Neuronal stem cell (in vitro differentiated cells): ENCODE results near the gene QPCT.

Experiments used
- DNase-seq: peaks from one replicate; pipeline ENCODE4 v3.0.0-alpha.2; 2013; ENCODE audit warnings: low spot score
- H2AFZ ChIP-seq: one replicate; pipeline ENCODE4 v1.6.1; 2013; ENCODE audit warnings: mild to moderate bottlenecking, low read length, inconsistent platforms
- H2AK5ac ChIP-seq: 2 replicates; pipeline ENCODE4 v1.6.1; 2013; ENCODE audit warnings: low read depth, mild to moderate bottlenecking, inconsistent platforms, low read length, moderate library complexity, mixed read lengths
- H2BK120ac ChIP-seq: 2 replicates; pipeline ENCODE4 v1.6.1; 2013; ENCODE audit warnings: low read depth, mild to moderate bottlenecking, inconsistent platforms, low read length, moderate library complexity, mixed read lengths
- H2BK12ac ChIP-seq: one replicate; pipeline ENCODE4 v1.6.1; 2013; ENCODE audit warnings: low read length, inconsistent platforms
- H2BK15ac ChIP-seq: 2 replicates; pipeline ENCODE4 v1.6.1; 2013; ENCODE audit warnings: mild to moderate bottlenecking, low read length, inconsistent platforms, mixed read lengths
- H2BK5ac ChIP-seq: one replicate; pipeline ENCODE4 v1.6.1; 2013; ENCODE audit warnings: inconsistent platforms, mild to moderate bottlenecking, low read length, moderate library complexity
- H3K14ac ChIP-seq: one replicate; pipeline ENCODE4 v1.6.1; 2013; ENCODE audit warnings: low read length, inconsistent platforms
- H3K18ac ChIP-seq: 2 replicates; pipeline ENCODE4 v1.6.1; 2013; ENCODE audit warnings: low read length, inconsistent platforms
- H3K23ac ChIP-seq: 2 replicates; pipeline ENCODE4 v1.6.1; 2013; ENCODE audit warnings: low read depth, mild to moderate bottlenecking, mixed read lengths, low read length, inconsistent platforms; ENCODE audit not compliant: poor library complexity
- H3K27ac ChIP-seq: replicated peaks from 3 replicates; pipeline ENCODE4 v1.5.1; 2013; ENCODE audit warnings: low read length, inconsistent platforms
- H3K27me3 ChIP-seq, 3 experiments: 2 replicates each; pipeline ENCODE4 v1.6.1; 2013; ENCODE audit warnings: low read length in 3 of 3, mild to moderate bottlenecking in 2 of 3, inconsistent platforms in 1 of 3, low read depth in 1 of 3, mixed read lengths in 1 of 3, moderate library complexity in 1 of 3; ENCODE audit not compliant: control insufficient read depth in 3 of 3, insufficient read depth in 3 of 3
- H3K36me3 ChIP-seq, 2 donors: replicated peaks in 1 of 2; 2 replicates each; pipeline ENCODE4 v1.6.1; 2013; ENCODE audit warnings: low read length in 2 of 2; ENCODE audit not compliant: control insufficient read depth in 2 of 2, insufficient read depth in 2 of 2
- H3K4ac ChIP-seq: 2 replicates; pipeline ENCODE4 v1.6.1; 2013; ENCODE audit warnings: inconsistent platforms, mild to moderate bottlenecking, low read length, moderate library complexity
- H3K4me1 ChIP-seq, 2 donors: 1 replicate in 1 of 2; 2 replicates in 1 of 2; pipeline ENCODE4 v1.6.1; 2013; ENCODE audit warnings: low read length in 2 of 2, low read depth in 1 of 2; ENCODE audit not compliant: control insufficient read depth in 2 of 2, insufficient read depth in 1 of 2
- H3K4me2 ChIP-seq: one replicate; pipeline ENCODE4 v1.6.1; 2013; ENCODE audit warnings: mild to moderate bottlenecking, low read length, inconsistent platforms; ENCODE audit not compliant: insufficient read depth, poor library complexity, severe bottlenecking
- H3K4me3 ChIP-seq, 2 donors: 2 replicates each; pipeline ENCODE4 v1.5.1; 2013; ENCODE audit warnings: low read length in 2 of 2, mild to moderate bottlenecking in 2 of 2, inconsistent platforms in 1 of 2, moderate library complexity in 1 of 2
- H3K79me1 ChIP-seq: one replicate; pipeline ENCODE4 v1.6.1; 2013; ENCODE audit warnings: low read depth, mild to moderate bottlenecking, inconsistent platforms, low read length, moderate library complexity
- H3K9ac ChIP-seq: one replicate; pipeline ENCODE4 v1.6.1; 2013; ENCODE audit warnings: mild to moderate bottlenecking, low read depth, low read length, inconsistent platforms; ENCODE audit not compliant: poor library complexity
- H3K9me3 ChIP-seq, 2 donors: replicated peaks in 1 of 2; 2 replicates each; pipeline versions ENCODE3 to v1.6.1; 2013; ENCODE audit warnings: low read length in 2 of 2, mild to moderate bottlenecking in 2 of 2, inconsistent platforms in 1 of 2, low read depth in 1 of 2, mixed read lengths in 1 of 2, moderate library complexity in 1 of 2; ENCODE audit not compliant: control insufficient read depth in 2 of 2, insufficient read depth in 1 of 2
- H4K8ac ChIP-seq: one replicate; pipeline ENCODE4 v1.6.1; 2013; ENCODE audit warnings: low read depth, mild to moderate bottlenecking, inconsistent platforms, low read length, moderate library complexity
- H4K91ac ChIP-seq: one replicate; pipeline ENCODE4 v1.6.1; 2013; ENCODE audit warnings: low read length, low read depth, mild to moderate bottlenecking, inconsistent platforms; ENCODE audit not compliant: poor library complexity
- WGBS, 2 donors: extraction: QIAGEN DNeasy Blood & Tissue Kit; methylation state at CpG; one replicate each; pipeline ENCODE4 v1.1.7; 2013; ENCODE audit warnings: missing lambda C conversion rate in 2 of 2, mixed read lengths in 1 of 2; ENCODE audit not compliant: insufficient read length in 2 of 2, insufficient replicate concordance in 1 of 2; ENCODE audit errors: extremely low coverage in 2 of 2; 5-methylcytosine and 5-hydroxymethylcytosine counted together

Gene QPCT

GRCh38 chr2:37342591-37343220 is 1.7 kb upstream of the QPCT start:
- no peak overlapping the region for H2BK120ac ChIP-seq
- no peak overlapping the region for H3K4ac ChIP-seq
- no peak overlapping the region for H3K18ac ChIP-seq
- no peak overlapping the region for H2BK15ac ChIP-seq
- H3K23ac ChIP-seq = no peak overlapping the region
- DNase-seq = no peak
- no peak overlapping the region for H4K8ac ChIP-seq
- H3K79me1 ChIP-seq = no peaks in the 10 kb centered on the region
- no peak overlapping the region for H2BK5ac ChIP-seq
- H3K4me1 ChIP-seq = no peaks in the 10 kb centered on the region
- no peak overlapping the region for H4K91ac ChIP-seq
- H3K9me3 ChIP-seq = no peaks in the 10 kb centered on the region
- no peak overlapping the region for H3K4me3 ChIP-seq
- H2BK12ac ChIP-seq = no peak overlapping the region
- WGBS, 2 donors = no CpG with 5 or more reads among the region's 7 CpGs
- H2AK5ac ChIP-seq = peak overlapping the region; percentile 43
- no peak overlapping the region for H3K14ac ChIP-seq
- no peak overlapping the region for H3K27ac ChIP-seq
- H3K36me3 ChIP-seq = no peaks in the 10 kb centered on the region
- no peak overlapping the region for H3K9ac ChIP-seq
- H3K27me3 ChIP-seq = peaks cover 0 to 2% (median 0%) of the 10 kb centered on the region in 3 experiments
- no peak overlapping the region for H2AFZ ChIP-seq
- no peak overlapping the region for H3K4me2 ChIP-seq

GRCh38 chr2:37343537-37344434 is 644 bp upstream of the QPCT start:
- H2BK15ac ChIP-seq = no peak overlapping the region
- no peak overlapping the region for H2BK12ac ChIP-seq
- no peak overlapping the region for H2AK5ac ChIP-seq
- H3K4me1 ChIP-seq = peaks cover 4 to 5% of the 10 kb centered on the region in 2 donors
- H2BK120ac ChIP-seq = no peak overlapping the region
- H3K14ac ChIP-seq = no peak overlapping the region
- no peaks in the 10 kb centered on the region for H3K36me3 ChIP-seq
- H3K79me1 ChIP-seq = no peaks in the 10 kb centered on the region
- H3K4ac ChIP-seq = no peak overlapping the region
- peak overlapping the region in 1 of 2 donors; percentile 89 for H3K4me3 ChIP-seq
- no peak overlapping the region for H4K91ac ChIP-seq
- no peak overlapping the region for H4K8ac ChIP-seq
- no peak overlapping the region for H3K9ac ChIP-seq
- H3K27me3 ChIP-seq = peaks cover 0 to 2% (median 0%) of the 10 kb centered on the region in 3 experiments
- H3K23ac ChIP-seq = no peak overlapping the region
- no CpG with 5 or more reads among the region's 7 CpGs for WGBS, 2 donors
- H3K18ac ChIP-seq = no peak overlapping the region
- no peak overlapping the region for H2AFZ ChIP-seq
- DNase-seq = no peak
- no peaks in the 10 kb centered on the region for H3K9me3 ChIP-seq
- no peak overlapping the region for H2BK5ac ChIP-seq
- H3K4me2 ChIP-seq = peak overlapping the region; percentile 86
- H3K27ac ChIP-seq = no peak overlapping the region

GRCh38 chr2:37348155-37348554 is 3.7 kb downstream of the QPCT start:
- Histone ChIP-seq H3K23ac (no peak overlapping the region), H3K4me3 (no peak overlapping the region), H2BK12ac (no peak overlapping the region), H2AK5ac (no peak overlapping the region), H2BK5ac (no peak overlapping the region), H3K36me3 (no peaks in the 10 kb centered on the region), H4K91ac (no peak overlapping the region), H3K4me2 (no peak overlapping the region), H3K18ac (no peak overlapping the region), H3K4ac (no peak overlapping the region), H3K27me3 (peaks cover 0 to 2% (median 0%) of the 10 kb centered on the region in 3 experiments), H3K4me1 (peaks cover 15% of the 10 kb centered on the region in 2 donors), H3K14ac (no peak overlapping the region), H3K9ac (no peak overlapping the region), H3K79me1 (no peaks in the 10 kb centered on the region), H2AFZ (no peak overlapping the region), H3K27ac (peak overlapping the region; percentile 21), H2BK120ac (no peak overlapping the region), H4K8ac (no peak overlapping the region), H2BK15ac (no peak overlapping the region), H3K9me3 (no peaks in the 10 kb centered on the region)
- DNase-seq = no peak
- no CpG with 5 or more reads among the region's 5 CpGs for WGBS, 2 donors

- Histone ChIP-seq H3K18ac (no peak overlapping the region), H2AK5ac (no peak overlapping the region), H3K79me1 (no peaks in the 10 kb centered on the region), H3K14ac (no peak overlapping the region), H3K4me2 (no peak overlapping the region), H3K4me3 (no peak overlapping the region), H3K36me3 (no peaks in the 10 kb centered on the region), H3K4ac (no peak overlapping the region), H3K27me3 (peaks cover 0 to 2% (median 0%) of the 10 kb centered on the region in 3 experiments), H4K8ac (no peak overlapping the region), H3K9ac (no peak overlapping the region), H3K9me3 (no peaks in the 10 kb centered on the region), H2BK12ac (no peak overlapping the region), H2BK5ac (no peak overlapping the region), H2BK15ac (no peak overlapping the region), H4K91ac (no peak overlapping the region), H3K4me1 (peaks cover 15% of the 10 kb centered on the region in 2 donors), H3K23ac (no peak overlapping the region), H2AFZ (no peak overlapping the region), H3K27ac (peak overlapping the region; percentile 70), H2BK120ac (no peak overlapping the region)
- WGBS, 2 donors = no CpG with 5 or more reads among the region's 3 CpGs
- no peak for DNase-seq
Measured at GRCh38 chr2:37349231-37349860, 4.9 kb downstream of the QPCT start.
